Superior temporal gyrus (tissue), 1 donor: ENCODE data around the gene LRRFIP1.
"Not testable (repeated sequence)": the region's sequence is repeated elsewhere in the genome, so short reads cannot be mapped to it uniquely, and the experiment has no call there.

ENCODE experiments used
- DNase-seq: peaks from one replicate; pipeline ENCODE4 v3.0.0-alpha.2; 2016; ENCODE audit errors: extremely low spot score

Gene LRRFIP1

GRCh38 chr2:237627441-237628246 lies at the start of gene LRRFIP1:
Gene LRRFIP1 (plus strand): TSS chr2:237627587. CDS start chr2:237627645, 58 bp downstream.
- DNase-seq, result no peak

- no peak for DNase-seq
Measured at GRCh38 chr2:237577956-237578870, 49.2 kb upstream of the LRRFIP1 start.

- DNase-seq, result no peak
Measured at GRCh38 chr2:237581326-237581725, 46.1 kb upstream of the LRRFIP1 start.

GRCh38 chr2:237581751-237582746 lies 45.3 kb upstream of the LRRFIP1 start:
- DNase-seq, result peak; percentile 58

GRCh38 chr2:237583385-237584295 lies 43.7 kb upstream of the LRRFIP1 start:
- no peak for DNase-seq

GRCh38 chr2:237585590-237586221 lies 41.7 kb upstream of the LRRFIP1 start:
- DNase-seq, result no peak

- DNase-seq, result no peak
Measured at GRCh38 chr2:237588044-237588696, 39.2 kb upstream of the LRRFIP1 start.

- no peak for DNase-seq
Measured at GRCh38 chr2:237590272-237591140, 36.9 kb upstream of the LRRFIP1 start, which contains the start of gene RAB17. Gene RAB17 (minus strand): TSS chr2:237590734. CDS start chr2:237586154, 4,580 bp downstream.

GRCh38 chr2:237591141-237591881 lies 36.1 kb upstream of the LRRFIP1 start:
- no peak for DNase-seq

- DNase-seq, result no peak
Measured at GRCh38 chr2:237592425-237592980, 34.9 kb upstream of the LRRFIP1 start.

- DNase-seq, result no peak
Measured at GRCh38 chr2:237593036-237593435, 34.4 kb upstream of the LRRFIP1 start.

- DNase-seq, result no peak
Measured at GRCh38 chr2:237593596-237594320, 33.6 kb upstream of the LRRFIP1 start.

- no peak for DNase-seq
Measured at GRCh38 chr2:237594514-237594871, 32.9 kb upstream of the LRRFIP1 start.

GRCh38 chr2:237595829-237596519 lies 31.4 kb upstream of the LRRFIP1 start:
- not testable (repeated sequence) for DNase-seq

GRCh38 chr2:237596520-237597195 lies 30.7 kb upstream of the LRRFIP1 start:
- DNase-seq, result no peak
